Sigmoid colon (tissue), 4 donors: ENCODE data around the gene C1QA.

Experiments used
- CTCF ChIP-seq, 4 experiments: fragments of 450-650 bp in 3 of 4; fragments of 200-600 bp in 1 of 4; IDR thresholded peaks; one replicate each; pipeline ENCODE4 v1.5.1; 2016 to 2019; ENCODE audit warnings: antibody characterized with exemption in 4 of 4, mild to moderate bottlenecking in 3 of 4, moderate library complexity in 2 of 4
- EP300 ChIP-seq, 4 donors: sonication (generic); formaldehyde crosslinking; IDR thresholded peaks; one replicate each; pipeline ENCODE4 v1.6.1; 2017; ENCODE audit warnings: antibody characterized with exemption in 4 of 4
- POLR2A ChIP-seq, 2 donors: fragments of 450-650 bp; IDR thresholded peaks; one replicate each; pipeline ENCODE4 v1.6.1; 2016; ENCODE audit warnings: antibody characterized with exemption in 2 of 2, mild to moderate bottlenecking in 2 of 2, moderate library complexity in 2 of 2
- POLR2AphosphoS5 ChIP-seq, 4 donors: sonication (generic); formaldehyde crosslinking; IDR thresholded peaks; one replicate each; pipeline ENCODE4 v1.6.1; 2017; ENCODE audit warnings: antibody characterized with exemption in 4 of 4

DNA sequence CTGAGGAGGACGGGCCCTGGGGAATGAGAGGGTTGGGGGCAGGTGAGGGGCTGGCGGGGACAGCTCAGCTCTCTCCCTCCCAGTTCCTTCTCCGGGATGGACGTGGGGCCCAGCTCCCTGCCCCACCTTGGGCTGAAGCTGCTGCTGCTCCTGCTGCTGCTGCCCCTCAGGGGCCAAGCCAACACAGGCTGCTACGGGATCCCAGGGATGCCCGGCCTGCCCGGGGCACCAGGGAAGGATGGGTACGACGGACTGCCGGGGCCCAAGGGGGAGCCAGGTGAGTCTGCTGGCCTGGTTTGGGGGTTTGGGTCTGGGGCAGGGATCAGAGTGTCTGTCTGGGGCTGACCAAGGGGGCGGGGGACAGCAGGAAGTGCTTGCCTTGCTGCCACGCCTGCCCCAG, 7.5 kb downstream of the C1QA start:
- TF ChIP-seq CTCF (IDR thresholded peaks at IDR 0.05): no peak
- TF ChIP-seq POLR2A (IDR thresholded peaks at IDR 0.05): no peak
- no peak for TF ChIP-seq POLR2AphosphoS5 (IDR thresholded peaks at IDR 0.05)
- no peak for TF ChIP-seq EP300 (IDR thresholded peaks at IDR 0.05)
